H1 (cell line): ENCODE results near the gene HHAT. TPM values are rescaled to one million over a fixed set of nuclear protein-coding genes. Genes with fewer than 3 reads are reported as not detected.

Experiments
- CTCF ChIA-PET: fragments of 300-600 bp; sonication (Branson Sonifier 250); formaldehyde crosslinking; loops from one replicate; lab custom pipeline; 2021; ENCODE audit not compliant: partially characterized antibody; lab: Charles Lee
- POLR2A ChIA-PET: fragments of 300-600 bp; sonication (Branson Sonifier 250); formaldehyde crosslinking; loops from one replicate; lab custom pipeline; 2021; ENCODE audit warnings: inconsistent platforms; ENCODE audit not compliant: partially characterized antibody; lab: Charles Lee
- DNase-seq, 2 experiments: peaks; one replicate each; pipeline versions ENCODE4 v3.0.0 to v3.0.0-alpha.2; 2010 to 2022; ENCODE audit warnings: low spot score in 2 of 2, low read depth in 1 of 2, mixed read lengths in 1 of 2
- FAIRE-seq: peaks from 2 replicates; lab custom pipeline; 2011; peaks lifted over from hg19 to GRCh38; lab: Jason Lieb, UNC
- H2AFZ ChIP-seq: 2 replicates; pipeline ENCODE4 v1.8.1; 2012; ENCODE audit warnings: low read length, inconsistent platforms
- H2AK5ac ChIP-seq: 2 replicates; pipeline ENCODE4 v1.6.1; 2013; ENCODE audit warnings: low read depth, low read length
- H2BK120ac ChIP-seq: replicated peaks from 2 replicates; pipeline ENCODE3; 2013; ENCODE audit warnings: low read depth, low read length, inconsistent platforms
- H2BK12ac ChIP-seq: 2 replicates; pipeline ENCODE4 v1.6.1; 2013; ENCODE audit warnings: low read depth, low read length
- H2BK15ac ChIP-seq: 2 replicates; pipeline ENCODE4 v1.6.1; 2013; ENCODE audit warnings: low read length
- H2BK20ac ChIP-seq: 2 replicates; pipeline ENCODE4 v1.6.1; 2013; ENCODE audit warnings: low read length
- H2BK5ac ChIP-seq: 2 replicates; pipeline ENCODE4 v1.6.1; 2013; ENCODE audit warnings: low read depth, low read length
- H3K14ac ChIP-seq: 2 replicates; pipeline ENCODE4 v1.6.1; 2013; ENCODE audit warnings: inconsistent platforms; ENCODE audit not compliant: insufficient read length
- H3K18ac ChIP-seq: 2 replicates; pipeline ENCODE4 v1.6.1; 2013; ENCODE audit warnings: low read length; ENCODE audit errors: extremely low read depth
- H3K23ac ChIP-seq: 2 replicates; pipeline ENCODE4 v1.6.1; 2013; ENCODE audit warnings: inconsistent platforms; ENCODE audit not compliant: insufficient read length
- H3K23me2 ChIP-seq: 2 replicates; pipeline ENCODE4 v1.6.1; 2013; ENCODE audit warnings: low read depth, low read length
- H3K27ac ChIP-seq: 2 replicates; pipeline ENCODE4 v1.6.1; 2011; ENCODE audit warnings: low read depth, low read length, inconsistent platforms
- H3K27me3 ChIP-seq, 4 experiments: replicated peaks in 1 of 4; 1 replicate in 1 of 4; 2 replicates in 3 of 4; pipeline versions ENCODE4 v1.6.1 to v1.8.1; 2011 to 2013; ENCODE audit warnings: low read length in 3 of 4, mild to moderate bottlenecking in 3 of 4, inconsistent platforms in 2 of 4, mixed read lengths in 2 of 4, moderate library complexity in 1 of 4; ENCODE audit not compliant: control insufficient read depth in 3 of 4, insufficient read depth in 3 of 4; ENCODE audit errors: extremely low read depth in 1 of 4
- H3K36me3 ChIP-seq, 4 experiments: 2 replicates each; pipeline versions ENCODE4 v1.6.1 to v1.8.1; 2011 to 2013; ENCODE audit warnings: mild to moderate bottlenecking in 4 of 4, low read length in 3 of 4, moderate library complexity in 2 of 4, control low read depth in 1 of 4, inconsistent platforms in 1 of 4; ENCODE audit not compliant: insufficient read depth in 4 of 4, control insufficient read depth in 2 of 4
- H3K4ac ChIP-seq: replicated peaks from 2 replicates; pipeline ENCODE3; 2013; ENCODE audit warnings: low read length, low read depth, mixed read lengths, inconsistent platforms; ENCODE audit not compliant: insufficient read length
- H3K4me1 ChIP-seq, 4 experiments: replicated peaks in 1 of 4; 1 replicate in 1 of 4; 2 replicates in 3 of 4; pipeline versions ENCODE4 v1.6.1 to v1.8.1; 2011 to 2013; ENCODE audit warnings: low read length in 3 of 4, inconsistent platforms in 2 of 4, mixed read lengths in 1 of 4; ENCODE audit not compliant: insufficient read depth in 4 of 4, control insufficient read depth in 3 of 4
- H3K4me2 ChIP-seq, 2 experiments: 2 replicates each; pipeline versions ENCODE4 v1.6.1 to v1.8.1; 2011 to 2013; ENCODE audit warnings: low read depth in 2 of 2, low read length in 2 of 2, control low read depth in 1 of 2, inconsistent platforms in 1 of 2, mild to moderate bottlenecking in 1 of 2; ENCODE audit not compliant: insufficient read depth in 1 of 2
- H3K4me3 ChIP-seq, 4 experiments: fragments of 200-600, 300-600 bp in 1 of 4; sonication (generic), shearing (Covaris generic), sonication (Bioruptor Twin) in 1 of 4; 2 replicates each; pipeline versions ENCODE4 v1.5.1 to v1.8.1; 2011 to 2016; ENCODE audit warnings: low read length in 4 of 4, low read depth in 3 of 4, control low read depth in 2 of 4, inconsistent platforms in 2 of 4, mild to moderate bottlenecking in 2 of 4, mixed read lengths in 1 of 4, moderate library complexity in 1 of 4; ENCODE audit not compliant: insufficient read depth in 2 of 4; ENCODE audit errors: extremely low read depth in 1 of 4
- H3K56ac ChIP-seq: replicated peaks from 2 replicates; pipeline ENCODE3; 2013; ENCODE audit warnings: low read depth, mild to moderate bottlenecking, mixed read lengths, low read length, inconsistent platforms; ENCODE audit not compliant: insufficient read length
- H3K79me1 ChIP-seq: 2 replicates; pipeline ENCODE4 v1.6.1; 2013; ENCODE audit warnings: low read depth, low read length, control low read depth
- H3K79me2 ChIP-seq, 2 experiments: 2 replicates each; pipeline versions ENCODE4 v1.6.1 to v1.8.1; 2012 to 2013; ENCODE audit warnings: low read length in 2 of 2, mild to moderate bottlenecking in 2 of 2, inconsistent platforms in 1 of 2; ENCODE audit not compliant: insufficient read depth in 2 of 2, control insufficient read depth in 1 of 2
- H3K9ac ChIP-seq, 4 experiments: replicated peaks in 1 of 4; 1 replicate in 1 of 4; 2 replicates in 3 of 4; pipeline versions ENCODE4 v1.6.1 to v1.8.1; 2011 to 2013; ENCODE audit warnings: low read depth in 3 of 4, low read length in 3 of 4, control low read depth in 2 of 4, mild to moderate bottlenecking in 2 of 4, moderate library complexity in 2 of 4, inconsistent platforms in 1 of 4; ENCODE audit errors: extremely low read depth in 1 of 4
- H3K9me3 ChIP-seq, 2 experiments: 2 replicates each; pipeline versions ENCODE4 v1.6.1 to v1.8.1; 2012 to 2013; ENCODE audit warnings: mild to moderate bottlenecking in 2 of 2, moderate library complexity in 2 of 2, control low read depth in 1 of 2, inconsistent platforms in 1 of 2, low read depth in 1 of 2, low read length in 1 of 2, mixed read lengths in 1 of 2; ENCODE audit not compliant: insufficient read depth in 2 of 2
- H4K20me1 ChIP-seq, 2 experiments: replicated peaks in 1 of 2; 2 replicates each; pipeline versions ENCODE3 to v1.8.1; 2011 to 2013; ENCODE audit warnings: inconsistent platforms in 2 of 2, low read length in 2 of 2, mild to moderate bottlenecking in 1 of 2; ENCODE audit not compliant: insufficient read depth in 2 of 2, control insufficient read depth in 1 of 2
- H4K5ac ChIP-seq: 2 replicates; pipeline ENCODE4 v1.6.1; 2013; ENCODE audit warnings: low read length, low read depth, mixed read lengths, inconsistent platforms; ENCODE audit not compliant: insufficient read length
- H4K8ac ChIP-seq: 2 replicates; pipeline ENCODE4 v1.8.0; 2013; ENCODE audit warnings: mild to moderate bottlenecking, moderate library complexity, low read length, inconsistent platforms; ENCODE audit not compliant: insufficient read depth; ENCODE audit errors: extremely low read depth
- H4K91ac ChIP-seq: replicated peaks from 2 replicates; pipeline ENCODE3; 2013; ENCODE audit warnings: low read length, mixed read lengths, inconsistent platforms; ENCODE audit not compliant: insufficient read length
- ATF3 ChIP-seq: IDR thresholded peaks from 2 replicates; pipeline ENCODE4 v1.6.1; 2011; ENCODE audit warnings: low read depth, mild to moderate bottlenecking, low read length; ENCODE audit not compliant: insufficient read depth
- BACH1 ChIP-seq: IDR thresholded peaks from 2 replicates; pipeline ENCODE4 v1.6.1; 2012; ENCODE audit warnings: low read length, improper control_type of control experiment
- CHD2 ChIP-seq: IDR thresholded peaks from 2 replicates; pipeline ENCODE4 v1.6.1; 2012; ENCODE audit warnings: low read length, improper control_type of control experiment
- CTBP2 ChIP-seq: IDR thresholded peaks from 2 replicates; pipeline ENCODE4 v1.7.0; 2011; ENCODE audit warnings: borderline replicate concordance, mild to moderate bottlenecking, moderate library complexity, mixed read lengths, low read length; ENCODE audit not compliant: insufficient read depth, insufficient read length
- CTCF ChIP-seq, 3 experiments: IDR thresholded peaks; 1 replicate in 2 of 3; 2 replicates in 1 of 3; pipeline versions ENCODE4 v1.5.1 to v1.6.1; 2011; ENCODE audit warnings: low read length in 3 of 3, mild to moderate bottlenecking in 3 of 3, inconsistent platforms in 2 of 3, low read depth in 1 of 3, moderate library complexity in 1 of 3; ENCODE audit not compliant: insufficient read depth in 1 of 3; ENCODE audit errors: control extremely low read depth in 1 of 3
- GABPA ChIP-seq: IDR thresholded peaks from 2 replicates; pipeline ENCODE4 v1.6.1; 2011; ENCODE audit warnings: mild to moderate bottlenecking, low read length, moderate library complexity, borderline replicate concordance; ENCODE audit not compliant: insufficient read depth
- PHF8 ChIP-seq: fragments of 200-600 bp; sonication (generic); conservative IDR thresholded peaks from 2 replicates; pipeline ENCODE4 v1.7.1; 2012; ENCODE audit warnings: low read depth, mild to moderate bottlenecking, inconsistent platforms, low read length, moderate library complexity
- RAD21 ChIP-seq, 2 experiments: IDR thresholded peaks in 1 of 2; conservative IDR thresholded peaks in 1 of 2; 2 replicates each; pipeline ENCODE4 v1.6.1; 2011; ENCODE audit warnings: low read depth in 2 of 2, low read length in 2 of 2, improper control_type of control experiment in 1 of 2, inconsistent platforms in 1 of 2, mild to moderate bottlenecking in 1 of 2, moderate library complexity in 1 of 2
- SP4 ChIP-seq: IDR thresholded peaks from 2 replicates; pipeline ENCODE4 v1.6.1; 2012; ENCODE audit warnings: low read length, inconsistent platforms
- WGBS, 2 experiments: shearing (Covaris generic) in 1 of 2; methylation state at CpG; one replicate each; pipeline versions ENCODE4 v1.1.6 to v1.1.7; 2013 to 2015; ENCODE audit warnings: low lambda C conversion rate in 2 of 2, mixed read lengths in 2 of 2, inconsistent platforms in 1 of 2, low coverage in 1 of 2, missing lambda C conversion rate in 1 of 2; ENCODE audit not compliant: insufficient replicate concordance in 2 of 2, insufficient coverage in 1 of 2, insufficient read length in 1 of 2; ENCODE audit errors: extremely low coverage in 1 of 2, missing lambda C conversion rate in 1 of 2; 5-methylcytosine and 5-hydroxymethylcytosine counted together
- polyA plus RNA-seq, 7 experiments: library from polyadenylated mRNA; depleted of rRNA in 3 of 7; stranded (reverse) in 5 of 7; unstranded in 2 of 7; fragments of >200 nt in 5 of 7; fragments of 200-250 nt in 2 of 7; gene quantifications; 1 replicate in 5 of 7; 2 replicates in 1 of 7; 4 replicates in 1 of 7; pipeline versions ENCODE4 v1.2.1 to v1.2.3, GENCODE V29; 2011 to 2013; ENCODE audit warnings: missing spikeins in 2 of 7, mixed read lengths in 2 of 7
- total RNA-seq: library from RNA; stranded (reverse); fragmentation: NEBNext Ultra II Directional; extraction: Animal tissue kit (Norgen Biotek cat#: 25700); gene quantifications from 2 replicates; pipeline ENCODE4 v1.2.1, GENCODE V29; 2021

Gene HHAT
- total and polyA plus RNA-seq, 2 of the 8 experiments (the other 6 are each of a cell fraction or from before 2014, with no cell fraction given) = 0.15 to 0.51 TPM

DNA sequence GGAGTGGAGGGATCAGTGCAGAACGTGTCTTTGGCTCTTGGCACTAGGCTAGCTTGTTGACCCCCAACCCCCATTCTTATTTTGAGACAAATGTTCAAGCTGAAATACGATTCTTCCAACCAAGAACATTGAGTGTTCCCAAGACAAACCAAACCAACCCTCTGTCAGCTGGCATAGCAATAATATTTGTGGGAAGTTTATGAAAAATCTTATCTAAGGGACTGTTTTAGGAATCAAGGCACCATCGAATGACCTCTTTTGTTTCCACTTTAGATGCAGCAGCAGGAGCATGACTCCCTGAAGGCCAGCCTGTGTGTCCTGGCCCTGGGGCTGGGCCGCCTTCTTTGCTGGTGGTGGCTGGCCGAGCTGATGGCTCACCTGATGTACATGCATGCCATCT, 89.2 kb downstream of the HHAT start:
- H3K36me3 ChIP-seq = no peaks in the 10 kb centered on the region
- H4K8ac ChIP-seq = no peak overlapping the region
- H4K91ac ChIP-seq = no peak overlapping the region
- no peak overlapping the region for H3K27ac ChIP-seq
- WGBS, 2 experiments = 84% methylated on average over 5 of the region's 5 CpGs; no CpG with 5 or more reads in 1 of the 2 experiments
- H2BK5ac ChIP-seq = no peak overlapping the region
- no peak overlapping the region for H3K4me2 ChIP-seq
- DNase-seq = no peak
- H3K4me1 ChIP-seq = peaks cover 2 to 6% (median 3%) of the 10 kb centered on the region in 4 experiments; a peak in 3 of 7 replicates
- H2BK20ac ChIP-seq = no peak overlapping the region
- 0 out of 2 replicates have a peak overlapping the region, but pooled peaks have one; percentile 24 for H2AK5ac ChIP-seq
- no peak overlapping the region for H3K4ac ChIP-seq
- ChIA-PET CTCF (interaction anchor here (0.7 to 4.8 kb wide), 5 partner anchors 9 to 718 kb away, joined by 3 to 33 read pairs (median 24); partner anchors contain the start of gene KCNH1), POLR2A (interaction anchor here (2.5 kb wide), 1 partner anchor 44 kb away, joined by 9 read pairs; no protein-coding TSS in a partner anchor)
- no peaks in the 10 kb centered on the region for H3K23me2 ChIP-seq
- no peak overlapping the region for H4K5ac ChIP-seq
- no peak overlapping the region for H3K4me3 ChIP-seq
- H2BK15ac ChIP-seq = no peak overlapping the region
- no peaks in the 10 kb centered on the region for H3K27me3 ChIP-seq
- H2BK120ac ChIP-seq = no peak overlapping the region
- H3K79me2 ChIP-seq = no peaks in the 10 kb centered on the region
- no peak overlapping the region for H3K9ac ChIP-seq
- H3K9me3 ChIP-seq = peaks cover 0 to 2% of the 10 kb centered on the region in 2 experiments; a peak in 1 of 4 replicates
- no peaks in the 10 kb centered on the region for H4K20me1 ChIP-seq
- no peak overlapping the region for H3K56ac ChIP-seq
- H3K79me1 ChIP-seq = no peaks in the 10 kb centered on the region
- H3K23ac ChIP-seq = no peak overlapping the region
- FAIRE-seq = no peak
- no peak overlapping the region for H2AFZ ChIP-seq
- peak overlapping the region; percentile 27; the same call in 1 of the 2 replicates for H2BK12ac ChIP-seq
- H3K14ac ChIP-seq = no peak overlapping the region
- H3K18ac ChIP-seq = no peak overlapping the region; the same call in 1 of the 2 replicates
- TF ChIP-seq GABPA (no peak), ATF3 (no peak), CTBP2 (no peak), PHF8 (no peak), CHD2 (no peak), CTCF (IDR thresholded peaks at IDR 0.05; ENCODE audit: control extremely low read depth in 1 of 3, insufficient read depth in 1 of 3, low read depth in 1 of 3, low read length in 3 of 3) (no peak), RAD21 (IDR thresholded peaks at IDR 0.05 in 1 of 2, conservative IDR thresholded peaks at IDR 0.05 in 1 of 2; ENCODE audit: low read depth in 2 of 2, low read length in 2 of 2) (no peak), BACH1 (no peak), SP4 (no peak)
